Measurements from ENCODE around the gene SCRN1.

DNA sequence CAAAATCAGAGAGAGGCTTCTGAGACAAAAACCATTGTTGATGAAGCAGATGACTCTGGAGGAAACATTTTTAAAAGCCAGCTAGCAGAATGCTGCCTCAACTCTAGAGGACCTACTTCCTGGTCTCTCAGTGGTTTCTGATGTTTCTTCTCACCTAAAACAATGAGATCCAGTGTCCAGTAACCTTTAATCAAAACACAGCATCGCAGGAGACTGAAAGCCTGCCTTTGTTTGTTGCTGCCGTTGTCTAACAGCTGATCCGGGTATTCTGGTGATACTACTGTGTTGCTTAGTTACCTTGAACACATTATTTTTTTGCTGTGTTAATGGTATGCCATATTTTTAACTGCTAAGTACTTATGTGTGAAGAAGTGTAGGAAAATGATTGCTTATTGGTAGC, 112.4 kb downstream of the SCRN1 start:
- TF ChIP-seq POLR2A (IDR thresholded peaks at IDR 0.05; ENCODE audit: low read depth, low read length): no peak
- no peak for TF ChIP-seq POLR2AphosphoS5 (IDR thresholded peaks at IDR 0.05; ENCODE audit: low read depth, low read length)

All from GM12891 (cell line).